HG02759 (cell line): ENCODE measurements around the gene DRD1.
"Not testable (repeated sequence)": the region's sequence is repeated elsewhere in the genome, so short reads cannot be mapped to it uniquely, and the experiment has no call there.

Experiments used
- ATAC-seq: cut with Tn5 transposase; IDR thresholded peaks from one replicate; pipeline ENCODE4 v1.9.1; 2021; ENCODE audit warnings: mild to moderate bottlenecking, moderate library complexity; ENCODE audit not compliant: unreplicated experiment

The DRD1 gene

DNA sequence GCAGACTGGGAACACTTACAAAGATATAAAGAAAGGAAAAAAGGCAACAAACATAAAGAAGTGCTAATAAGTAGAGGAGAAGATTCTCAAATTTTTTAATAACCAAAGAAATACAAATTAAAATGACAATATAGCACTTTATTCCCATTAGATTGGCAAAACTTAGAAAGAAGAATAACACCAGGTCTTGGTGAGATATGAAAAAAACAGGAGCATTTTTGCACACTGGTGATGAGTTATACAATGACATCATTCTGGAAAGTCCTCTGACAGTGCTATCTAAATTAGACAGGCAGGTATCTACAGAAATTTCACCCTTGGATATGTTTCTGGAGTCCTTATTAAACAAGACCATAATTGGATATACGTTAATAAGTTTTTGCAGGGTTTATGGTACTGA lies 24.9 kb upstream of the DRD1 start:
- no peak for ATAC-seq

DNA sequence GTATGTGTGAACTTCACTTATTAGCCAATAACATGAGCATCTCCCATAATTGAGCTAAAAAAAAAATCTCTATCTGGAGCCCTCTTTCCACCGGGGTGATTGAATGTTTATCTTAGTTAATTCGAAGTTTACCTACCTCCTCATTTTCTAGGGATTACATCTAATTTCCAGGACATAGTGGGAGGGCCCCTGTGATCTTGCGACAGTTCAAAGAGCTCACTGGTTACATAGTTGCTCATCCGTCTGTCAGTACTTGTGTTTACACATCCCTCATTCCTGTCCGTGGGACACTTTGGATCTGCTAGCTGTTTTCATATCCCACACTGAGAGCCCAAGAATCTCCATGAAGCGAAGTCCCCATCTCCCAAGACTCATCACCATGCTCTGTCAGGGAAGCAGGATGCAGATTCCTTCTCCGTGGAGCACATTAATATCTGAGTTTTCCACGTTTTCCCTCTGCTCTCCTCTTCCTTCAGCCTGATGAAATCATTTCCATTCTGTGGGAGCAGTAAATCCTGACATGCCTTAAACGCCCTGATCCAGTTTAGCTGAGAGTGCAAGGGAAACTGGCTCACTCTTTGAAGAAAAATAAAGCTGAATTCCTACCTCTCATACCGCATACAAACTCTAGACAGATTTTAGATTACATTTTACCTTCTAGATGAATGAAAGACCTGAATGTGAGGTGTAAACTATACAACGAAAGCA lies 24.2 kb upstream of the DRD1 start:
- no peak for ATAC-seq

- ATAC-seq: no peak
These were observed 22.8 kb upstream of the DRD1 start for GRCh38 chr5:175466700-175467318.

DNA sequence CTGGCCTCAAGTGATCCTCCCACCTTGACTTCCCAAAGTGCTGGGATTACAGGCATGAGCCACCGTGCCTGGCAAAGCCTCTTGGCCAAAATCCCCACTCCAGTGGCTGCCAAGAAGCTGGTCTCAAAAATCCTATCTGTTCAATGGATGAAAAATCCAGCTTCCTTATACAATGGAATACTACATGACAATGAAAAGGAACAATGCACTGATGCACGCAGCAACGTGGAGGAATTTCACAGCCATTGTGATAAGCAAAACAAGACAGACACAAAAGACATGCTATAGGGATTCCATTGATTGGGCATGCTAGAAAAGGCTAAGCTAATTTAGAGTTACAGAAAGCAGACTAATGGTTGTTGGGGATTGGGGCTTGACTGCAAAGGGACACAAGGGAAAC lies 21.3 kb upstream of the DRD1 start:
- ATAC-seq: no peak

DNA sequence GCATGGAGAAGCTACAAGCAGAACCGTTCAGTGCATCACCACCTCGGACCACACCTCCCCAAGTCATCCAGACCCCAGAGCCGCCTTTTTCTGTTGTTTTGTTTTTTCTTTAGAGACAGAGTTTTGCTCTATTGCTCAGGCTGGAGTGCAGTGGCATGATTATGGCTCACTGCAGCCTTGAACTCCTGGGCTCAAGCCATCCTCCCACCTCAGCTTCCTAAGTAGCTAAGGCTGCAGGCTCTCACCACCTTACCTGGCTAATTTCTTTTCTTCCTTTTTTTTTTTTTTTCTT lies 20.9 kb upstream of the DRD1 start:
- no peak for ATAC-seq

DNA sequence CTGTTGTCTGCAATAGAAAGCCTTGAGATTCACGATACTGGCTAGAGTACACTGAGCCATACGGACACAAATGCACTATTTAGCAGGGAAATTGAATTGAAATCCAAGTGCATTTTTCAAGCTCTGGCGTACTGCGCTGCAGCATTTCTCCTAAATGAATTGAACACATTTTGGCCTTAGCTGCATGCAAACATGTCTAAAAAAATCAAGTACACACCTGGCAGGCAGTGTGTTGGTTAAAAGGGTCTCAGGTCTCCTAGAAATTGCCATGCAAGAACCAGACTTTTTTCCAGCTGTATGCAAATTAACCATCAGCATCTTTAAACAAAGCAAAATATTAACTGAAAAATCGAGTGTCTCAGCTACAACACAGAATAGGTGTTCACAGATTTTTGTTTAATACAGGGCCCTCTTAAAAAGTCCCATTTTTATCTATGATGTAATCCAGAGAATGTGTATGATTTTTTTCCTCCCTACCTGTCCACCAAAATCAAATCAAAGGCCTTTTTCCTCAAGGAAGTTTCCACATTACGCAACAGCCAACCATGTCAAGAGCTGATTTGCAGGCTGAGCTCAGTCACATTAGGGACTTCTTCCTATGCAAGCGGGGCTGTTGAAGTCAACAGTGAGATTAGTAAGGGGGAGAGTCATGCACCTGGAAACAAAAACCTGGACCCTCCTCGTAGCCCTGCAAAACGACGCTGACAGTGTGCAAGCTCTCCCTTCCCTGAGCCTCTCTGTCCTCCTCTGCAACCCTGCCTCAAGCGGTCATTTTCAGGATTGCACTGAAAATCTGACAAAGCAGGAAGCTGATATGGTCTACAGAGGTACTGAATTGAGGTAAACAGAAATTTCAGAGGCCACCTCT lies 20.3 kb upstream of the DRD1 start:
- peak; percentile 97 for ATAC-seq

- ATAC-seq: no peak
These were observed 19.7 kb upstream of the DRD1 start for GRCh38 chr5:175463641-175464040.

DNA sequence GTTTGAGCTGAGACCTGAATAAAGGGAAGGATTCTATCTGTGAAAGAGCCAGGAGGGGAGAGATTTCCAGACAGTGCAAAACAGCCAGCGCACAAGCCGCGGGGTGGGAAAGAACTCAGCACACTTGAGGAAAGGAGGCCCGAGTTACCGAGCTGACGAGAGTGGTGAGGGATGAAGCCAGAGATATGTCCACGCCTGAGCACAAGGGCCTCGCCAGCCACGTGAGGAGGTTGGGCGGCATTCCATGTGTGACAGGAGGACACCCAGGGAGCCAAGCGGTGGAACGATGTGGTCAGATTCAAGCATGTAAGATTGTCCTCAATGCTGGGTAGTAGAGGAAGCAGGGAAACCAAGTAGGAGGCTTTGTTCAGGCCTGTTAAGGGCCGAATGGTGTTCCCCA lies 17.4 kb upstream of the DRD1 start:
- ATAC-seq: no peak

GRCh38 chr5:175460552-175460951 lies 16.6 kb upstream of the DRD1 start:
- ATAC-seq: no peak

DNA sequence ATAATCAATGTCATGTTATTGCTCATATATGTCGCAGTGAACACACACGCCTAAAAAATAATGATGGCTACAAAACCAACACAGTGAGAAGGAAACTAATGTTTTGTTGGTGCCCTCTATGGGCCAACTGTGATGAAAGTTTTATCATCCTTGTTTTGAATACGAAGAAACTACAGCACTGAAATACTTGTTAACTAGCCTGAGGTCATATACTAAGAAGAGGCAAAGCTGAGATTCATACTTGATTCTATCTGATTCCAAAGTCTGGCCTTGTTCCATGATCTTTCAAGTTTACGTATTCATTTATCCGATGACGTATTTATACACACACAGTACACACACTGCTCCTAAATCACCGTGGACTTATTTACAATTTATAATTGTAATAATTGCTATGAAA lies 16.1 kb upstream of the DRD1 start:
- no peak for ATAC-seq

DNA sequence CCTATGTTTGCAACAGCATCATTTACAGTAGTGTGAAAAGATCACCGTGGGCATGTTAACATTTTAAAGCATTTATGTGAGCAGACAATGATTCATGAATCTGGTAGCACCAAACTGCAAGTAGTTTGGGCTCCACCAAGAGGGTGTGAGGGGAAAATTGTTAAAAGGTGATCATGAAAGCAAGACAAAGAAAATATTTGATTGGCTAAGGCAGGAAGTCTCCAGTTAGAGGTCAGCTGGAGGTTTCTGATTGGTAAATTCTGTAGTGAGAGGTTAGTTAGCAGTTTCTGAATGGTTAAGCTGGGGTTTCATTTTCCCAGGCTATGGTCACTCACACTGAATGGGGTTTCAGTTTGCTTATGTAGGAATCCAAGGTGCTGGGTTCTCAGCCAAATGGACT lies 13.5 kb upstream of the DRD1 start:
- peak; percentile 88 for ATAC-seq

DNA sequence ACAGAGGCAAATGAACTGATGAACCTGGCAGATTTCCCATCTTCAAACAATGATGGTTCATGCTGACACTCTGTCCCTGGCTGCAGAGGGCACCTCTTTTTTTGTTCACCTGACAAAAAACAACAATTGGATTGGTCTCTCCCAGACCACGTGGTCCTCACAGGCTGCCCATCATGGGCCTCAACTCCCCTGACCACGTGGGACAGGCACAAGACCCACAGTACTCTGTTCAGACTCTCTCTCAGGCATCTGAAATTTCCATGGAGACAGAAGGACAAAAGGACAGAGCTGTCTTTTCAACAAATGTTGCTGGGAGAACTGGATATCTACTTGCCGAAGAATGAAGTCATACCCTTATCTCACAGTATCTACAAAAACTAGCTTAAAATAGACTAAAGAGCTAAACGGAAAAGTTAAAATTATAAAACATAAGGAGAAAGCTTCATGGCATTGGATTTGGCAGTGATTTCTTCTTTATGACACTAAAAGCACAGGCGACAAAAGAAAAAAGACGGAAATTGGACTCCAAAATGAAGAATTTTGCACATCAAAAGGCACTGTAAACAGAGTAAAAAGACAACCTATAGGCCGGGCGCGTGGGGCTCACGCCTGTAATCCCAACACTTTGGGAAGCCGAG lies 12.2 kb upstream of the DRD1 start:
- no peak for ATAC-seq

- not testable (repeated sequence) for ATAC-seq
These were observed 10.4 kb upstream of the DRD1 start for GRCh38 chr5:175454338-175454737.

- ATAC-seq: no peak
These were observed 8.2 kb upstream of the DRD1 start for GRCh38 chr5:175452166-175452565.

DNA sequence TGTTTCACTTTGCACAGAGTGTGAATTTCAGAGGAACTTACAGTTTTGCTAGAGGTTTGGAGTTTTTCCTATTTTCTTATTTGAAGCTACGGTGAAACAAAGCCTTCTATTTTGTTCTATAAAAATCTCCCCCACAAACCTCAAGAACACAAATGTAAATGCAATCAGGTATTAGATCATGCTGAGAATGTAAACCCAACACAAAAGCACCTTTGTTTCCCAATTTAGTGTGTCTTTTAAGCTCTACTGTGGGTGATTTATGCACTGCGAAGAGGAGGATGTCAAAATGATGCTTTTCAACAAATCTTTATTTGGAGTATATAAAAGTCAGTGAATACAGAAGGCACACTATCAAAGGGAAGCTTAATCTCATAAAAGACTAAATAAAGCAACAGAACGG lies 4.3 kb upstream of the DRD1 start:
- ATAC-seq: no peak

GRCh38 chr5:175447571-175447970 lies 3.6 kb upstream of the DRD1 start:
- ATAC-seq: no peak

DNA sequence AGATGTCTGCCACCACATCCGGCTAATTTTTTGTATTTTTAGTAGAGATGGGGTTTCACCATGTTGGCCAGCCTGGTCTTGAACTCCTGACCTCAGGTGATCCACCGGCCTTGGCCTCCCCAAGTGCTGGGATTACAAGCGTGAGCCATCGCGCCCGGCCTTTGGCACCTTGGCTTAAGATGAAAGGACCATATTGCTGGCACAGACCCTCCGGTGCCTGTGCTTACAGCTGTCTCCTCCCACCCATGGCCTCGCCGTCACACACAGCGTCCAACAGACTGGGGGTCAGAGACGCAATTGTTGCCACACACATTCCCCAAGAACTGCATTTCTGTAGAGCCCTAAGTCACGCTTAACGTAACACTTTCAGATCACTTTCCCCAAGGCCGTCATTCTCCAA lies 2.4 kb upstream of the DRD1 start:
- ATAC-seq: not testable (repeated sequence)

GRCh38 chr5:175444905-175445456 lies 999 bp upstream of the DRD1 start:
- no peak for ATAC-seq

GRCh38 chr5:175443514-175444059 lies 395 bp downstream of the DRD1 start:
- ATAC-seq: no peak

- ATAC-seq: no peak
These were observed 5.6 kb downstream of the DRD1 start for GRCh38 chr5:175438234-175438857.

- ATAC-seq: no peak
These were observed 7.6 kb downstream of the DRD1 start for GRCh38 chr5:175436359-175436758.
